GM18873 (cell line): Measurements from ENCODE around the gene IQCB1.
"Not testable (repeated sequence)": the region's sequence is repeated elsewhere in the genome, so short reads cannot be mapped to it uniquely, and the experiment has no call there.

ENCODE experiments used
- ATAC-seq: cut with Tn5 transposase; IDR thresholded peaks from one replicate; pipeline ENCODE4 v1.9.1; 2021; ENCODE audit warnings: mild to moderate bottlenecking, moderate library complexity, moderate number of reproducible peaks; ENCODE audit not compliant: unreplicated experiment, low FRiP score

The IQCB1 gene, protein sequence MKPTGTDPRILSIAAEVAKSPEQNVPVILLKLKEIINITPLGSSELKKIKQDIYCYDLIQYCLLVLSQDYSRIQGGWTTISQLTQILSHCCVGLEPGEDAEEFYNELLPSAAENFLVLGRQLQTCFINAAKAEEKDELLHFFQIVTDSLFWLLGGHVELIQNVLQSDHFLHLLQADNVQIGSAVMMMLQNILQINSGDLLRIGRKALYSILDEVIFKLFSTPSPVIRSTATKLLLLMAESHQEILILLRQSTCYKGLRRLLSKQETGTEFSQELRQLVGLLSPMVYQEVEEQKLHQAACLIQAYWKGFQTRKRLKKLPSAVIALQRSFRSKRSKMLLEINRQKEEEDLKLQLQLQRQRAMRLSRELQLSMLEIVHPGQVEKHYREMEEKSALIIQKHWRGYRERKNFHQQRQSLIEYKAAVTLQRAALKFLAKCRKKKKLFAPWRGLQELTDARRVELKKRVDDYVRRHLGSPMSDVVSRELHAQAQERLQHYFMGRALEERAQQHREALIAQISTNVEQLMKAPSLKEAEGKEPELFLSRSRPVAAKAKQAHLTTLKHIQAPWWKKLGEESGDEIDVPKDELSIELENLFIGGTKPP

GRCh38 chr3:121834671-121835464 lies at the start of gene IQCB1, which contains the start of gene EAF2:
IQCB1 (minus strand) TSS chr3:121835060; CDS start chr3:121828960, 6,100 bp downstream.
EAF2 (plus strand) TSS chr3:121835209; CDS start chr3:121835286, 77 bp downstream.
- peak; percentile 97 for ATAC-seq

DNA sequence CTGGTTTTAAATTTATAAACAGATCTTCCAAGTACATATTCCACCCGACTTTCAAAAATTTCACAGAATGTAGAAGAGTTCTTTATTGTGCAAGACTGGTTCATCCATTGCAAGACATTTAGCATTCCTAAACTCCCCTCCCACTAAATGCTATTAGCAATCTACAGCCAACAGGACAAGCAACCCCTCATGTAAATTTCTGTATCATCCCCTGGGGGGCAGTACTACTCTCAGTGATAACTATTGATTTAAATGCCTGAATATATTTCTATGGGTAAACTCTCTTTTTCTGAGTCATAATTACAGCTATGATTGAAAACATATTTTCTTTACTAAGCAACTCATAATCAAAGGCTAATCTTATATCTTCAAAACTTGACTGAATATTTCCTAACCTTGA lies 48.6 kb upstream of the IQCB1 start:
- ATAC-seq = no peak

- no peak for ATAC-seq
Observed at GRCh38 chr3:121878411-121878810, 43.6 kb upstream of the IQCB1 start.

- no peak for ATAC-seq
Observed at GRCh38 chr3:121871430-121871829, 36.6 kb upstream of the IQCB1 start.

GRCh38 chr3:121870717-121871116 lies 35.9 kb upstream of the IQCB1 start:
- no peak for ATAC-seq

DNA sequence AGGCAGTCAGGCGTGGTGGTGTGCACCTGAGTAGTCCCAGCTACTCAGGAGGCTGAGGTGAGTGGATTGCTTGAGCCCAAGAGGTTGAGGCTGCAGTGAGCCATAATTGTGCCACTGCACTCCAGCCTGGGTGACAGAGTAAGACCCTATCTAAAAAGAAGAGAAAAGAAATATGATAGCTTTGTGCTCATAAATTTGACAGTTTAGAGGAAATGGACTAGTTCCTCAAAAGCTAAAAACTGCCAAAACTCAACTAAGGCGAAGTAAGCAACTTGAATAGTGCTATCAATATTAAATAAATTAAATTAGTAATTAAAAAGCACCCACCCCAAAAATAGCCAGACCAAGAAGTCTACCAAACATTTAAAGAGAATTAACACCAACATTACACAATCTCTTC lies 34.9 kb upstream of the IQCB1 start:
- ATAC-seq = no peak

DNA sequence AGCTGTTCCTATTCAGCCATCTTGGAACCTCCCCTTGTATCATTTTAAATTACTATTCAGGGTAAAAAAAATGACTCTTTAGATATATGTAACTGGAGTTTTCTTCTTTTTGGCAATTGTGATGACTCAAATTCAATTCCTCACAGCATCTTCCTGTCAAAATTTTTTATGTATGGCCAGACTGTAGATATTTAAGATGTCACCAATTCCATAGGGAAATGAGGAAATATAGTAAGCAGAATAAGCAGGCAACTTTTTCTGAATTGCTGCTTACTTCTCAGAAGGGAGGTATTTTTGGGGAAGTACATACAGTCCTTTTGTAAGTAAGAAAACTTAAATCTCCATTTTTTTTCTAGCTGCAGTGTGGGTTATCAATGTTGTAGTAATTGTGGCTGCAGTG lies 28.9 kb upstream of the IQCB1 start:
- ATAC-seq = no peak

DNA sequence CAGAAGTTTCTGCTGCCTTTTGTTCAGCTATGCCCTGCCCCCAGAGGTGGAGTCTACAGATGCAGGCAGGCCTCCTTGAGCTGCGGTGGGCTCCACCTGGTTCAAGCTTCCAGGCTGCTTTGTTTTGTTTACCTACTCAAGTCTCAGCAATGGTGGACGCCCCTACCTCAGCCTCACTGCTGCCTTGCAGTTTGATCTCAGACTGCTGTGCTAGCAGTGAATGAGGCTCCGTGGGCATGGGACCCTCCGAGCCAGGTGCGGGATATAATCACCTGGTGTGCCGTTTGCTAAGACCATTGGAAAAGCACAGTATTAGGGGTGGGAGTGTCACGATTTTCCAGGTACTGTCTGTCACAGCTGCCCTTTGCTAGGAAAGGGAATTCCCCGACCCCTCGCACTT lies 28.4 kb upstream of the IQCB1 start:
- ATAC-seq = not testable (repeated sequence)

DNA sequence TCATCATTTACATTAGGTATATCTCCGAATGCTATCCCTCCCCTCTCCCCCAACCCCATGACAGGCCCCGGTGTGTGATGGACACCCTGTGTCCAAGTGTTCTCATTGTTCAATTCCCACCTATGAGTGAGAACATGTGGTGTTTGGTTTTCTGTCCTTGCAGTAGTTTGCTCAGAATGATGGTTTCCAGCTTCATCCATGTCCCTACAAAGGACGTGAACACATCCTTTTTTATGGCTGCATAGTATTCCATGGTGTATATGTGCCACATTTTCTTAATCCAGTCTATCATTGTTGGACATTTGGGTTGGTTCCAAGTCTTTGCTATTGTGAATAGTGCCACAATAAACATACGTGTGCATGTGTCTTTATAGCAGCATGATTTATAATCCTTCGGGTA lies 22.9 kb upstream of the IQCB1 start:
- ATAC-seq = not testable (repeated sequence)

GRCh38 chr3:121855555-121855954 lies 20.7 kb upstream of the IQCB1 start:
- ATAC-seq = no peak

DNA sequence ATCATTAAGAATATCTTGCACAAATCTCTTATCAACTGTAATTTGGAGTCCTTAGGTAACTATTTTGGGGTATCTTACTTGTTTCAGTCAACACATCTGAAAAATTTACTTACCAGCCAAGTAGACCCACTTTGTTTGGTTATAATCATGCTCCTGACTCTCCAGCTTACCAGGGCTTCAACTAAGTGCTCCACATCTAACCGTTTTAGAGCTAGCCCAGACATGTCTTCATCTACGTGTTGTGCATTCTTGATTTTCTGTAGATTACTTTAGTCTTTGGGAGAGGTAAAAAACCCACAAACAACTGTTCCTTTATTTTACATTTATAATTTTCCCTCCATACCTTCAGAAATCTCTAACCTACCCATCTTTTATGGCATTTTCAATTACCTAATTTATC lies 17.4 kb upstream of the IQCB1 start:
- ATAC-seq = no peak

- no peak for ATAC-seq
Observed at GRCh38 chr3:121844892-121845291, 10.0 kb upstream of the IQCB1 start.

- no peak for ATAC-seq
Observed at GRCh38 chr3:121839962-121840361, 5.1 kb upstream of the IQCB1 start.

DNA sequence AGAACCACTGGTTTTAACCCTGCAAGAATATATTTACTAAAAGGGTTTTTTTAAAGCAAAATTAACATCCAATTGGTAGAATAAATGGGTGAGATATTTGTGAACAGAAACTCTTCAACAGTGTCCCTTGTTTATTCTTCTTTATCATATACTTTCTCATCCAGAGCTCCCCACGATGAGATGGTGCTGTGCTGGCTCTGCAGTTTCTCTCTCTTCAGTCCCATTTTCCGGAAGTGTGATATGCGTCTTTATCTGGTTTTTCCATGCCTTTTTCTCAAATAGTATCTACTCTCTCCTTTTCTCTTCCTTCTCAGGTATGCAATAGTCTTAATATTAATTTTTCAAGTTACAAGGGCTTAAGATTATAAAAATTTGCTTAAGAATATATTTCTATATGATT lies 1.6 kb upstream of the IQCB1 start:
- ATAC-seq = no peak

GRCh38 chr3:121836064-121836463 lies 1.2 kb upstream of the IQCB1 start:
- ATAC-seq = no peak

- peak; percentile 12 for ATAC-seq
Observed at GRCh38 chr3:121835465-121835801, 573 bp upstream of the IQCB1 start.

DNA sequence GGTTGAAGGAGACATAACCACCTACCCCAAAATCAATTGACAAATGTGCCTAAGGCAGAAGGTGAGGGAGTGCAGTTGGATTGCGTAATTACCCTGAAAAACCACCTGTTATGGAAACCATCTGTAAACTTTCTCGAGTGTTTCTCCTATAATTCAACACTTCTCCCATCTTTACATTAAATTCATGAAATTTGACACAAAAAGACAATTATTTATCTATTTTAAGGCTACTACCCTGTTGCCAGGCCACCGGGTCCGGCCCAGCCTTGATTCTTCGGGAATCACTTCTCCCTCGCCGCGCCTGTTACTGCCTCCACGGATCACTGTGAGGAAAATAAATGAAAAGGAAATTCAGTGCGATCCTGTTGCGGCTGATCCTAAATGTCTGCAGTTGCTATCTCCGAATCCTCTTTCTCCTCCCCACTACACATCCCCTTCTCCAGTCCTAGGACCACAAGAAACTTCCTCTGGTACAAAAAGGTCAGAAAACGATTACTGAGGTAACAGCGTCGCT lies 646 bp downstream of the IQCB1 start:
- no peak for ATAC-seq

DNA sequence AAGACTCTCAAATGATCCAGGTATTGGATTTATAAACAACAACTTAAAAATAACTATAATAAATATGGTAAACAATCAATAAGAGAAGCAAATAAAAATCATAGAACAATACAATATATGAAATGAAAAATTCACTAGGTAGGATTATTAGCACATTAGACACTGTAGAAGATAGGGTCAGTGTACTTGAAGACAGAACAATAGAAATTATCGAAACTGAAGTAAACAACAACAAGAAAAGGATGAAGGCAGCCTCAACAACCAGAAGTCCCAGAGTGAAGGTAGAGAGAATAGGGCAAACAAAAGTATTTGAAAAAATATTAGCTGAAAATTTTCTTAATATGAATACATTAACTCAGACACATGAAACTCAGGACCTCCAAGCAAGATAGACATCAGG lies 11.9 kb downstream of the IQCB1 start:
- no peak for ATAC-seq

GRCh38 chr3:121821421-121822199 lies 13.2 kb downstream of the IQCB1 start:
- ATAC-seq = no peak

DNA sequence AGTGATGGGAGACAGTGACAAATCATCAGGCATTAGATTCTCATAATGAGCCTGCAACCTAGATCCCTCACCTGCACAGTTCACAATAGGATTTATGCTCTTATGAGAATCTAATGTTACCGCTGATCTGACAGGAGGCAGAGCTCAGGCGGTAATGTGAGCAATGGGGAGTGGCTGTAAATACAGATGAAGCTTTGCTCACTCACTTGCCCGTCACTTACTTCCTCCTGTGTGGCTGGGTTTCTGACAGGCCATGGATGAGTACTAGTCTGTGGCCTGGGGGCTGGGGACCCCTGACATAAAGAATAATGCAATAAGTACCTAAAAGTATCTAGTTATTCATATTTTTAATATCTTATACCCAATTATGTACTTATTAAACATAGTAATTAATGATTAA lies 15.6 kb downstream of the IQCB1 start:
- ATAC-seq = no peak
